HCT116 (cell line): ENCODE results near the gene ALDH1A1. TPM values are rescaled to one million over a fixed set of nuclear protein-coding genes. Genes with fewer than 3 reads are reported as not detected.

Source experiments
- ATAC-seq: fragments of 200-7000 bp; cut with Tn5 transposase; 2 replicates; pipeline ENCODE4 v1.9.1; 2020; ENCODE audit warnings: mild to moderate bottlenecking, moderate library complexity
- BruUV-seq: library from RNA; stranded (reverse); fragments of 400-500 nt; replicated peaks from 2 replicates; lab custom pipeline; 2021; lab: Mats Ljungman, UMichigan
- CTCF ChIA-PET: fragments of 300-600 bp; sonication (Branson Sonifier 250); formaldehyde crosslinking; loops from one replicate; lab custom pipeline; 2021; ENCODE audit warnings: antibody characterized with exemption; lab: Charles Lee
- POLR2A ChIA-PET: fragments of 300-600, 350-600 bp; sonication (Branson Sonifier 250); formaldehyde crosslinking; loops from one replicate; lab custom pipeline; 2021; ENCODE audit warnings: antibody characterized with exemption; lab: Charles Lee
- RAD21 ChIA-PET, 2 experiments: fragments of 300-600 bp; sonication (Branson Sonifier 250); formaldehyde crosslinking; loops; one replicate each; lab custom pipeline; 2023; ENCODE audit warnings: low total read pairs in 2 of 2; ENCODE audit not compliant: uncharacterized antibody in 2 of 2, unreplicated experiment in 2 of 2, low non-redundant PET in 1 of 2; lab: Charles Lee
- DNase-seq: peaks from one replicate; pipeline ENCODE4 v3.0.0-alpha.2; 2010; ENCODE audit warnings: low read depth, low spot score
- H2AFZ ChIP-seq: fragments of 200-600 bp; shearing (Covaris generic), sonication (generic); 2 replicates; pipeline ENCODE4 v1.6.1; 2017; ENCODE audit warnings: low read depth, mixed run types, mixed read lengths, antibody characterized with exemption, low read length; ENCODE audit not compliant: poor library complexity, severe bottlenecking
- H3K27ac ChIP-seq: 2 replicates; pipeline ENCODE4 v1.5.1; 2012; ENCODE audit warnings: low read depth, low read length
- H3K27me3 ChIP-seq: fragments of 200-600 bp; sonication (generic); 2 replicates; pipeline ENCODE4 v1.6.1; 2016; ENCODE audit warnings: mixed run types, low read length, mixed read lengths; ENCODE audit not compliant: insufficient read depth
- H3K36me3 ChIP-seq, 2 experiments: fragments of 200-500 bp in 1 of 2; fragments of 200-600 bp in 1 of 2; sonication (Bioruptor generic) in 1 of 2; sonication (generic) in 1 of 2; 2 replicates each; pipeline versions ENCODE4 v1.5.1 to v1.6.1; 2014 to 2016; ENCODE audit warnings: low read length in 2 of 2, inconsistent platforms in 1 of 2, mixed read lengths in 1 of 2, mixed run types in 1 of 2; ENCODE audit not compliant: insufficient read depth in 2 of 2, control insufficient read depth in 1 of 2
- H3K4me1 ChIP-seq, 2 experiments: fragments of 200-600 bp in 1 of 2; sonication (generic) in 1 of 2; 2 replicates each; pipeline versions ENCODE4 v1.5.1 to v1.6.1; 2012 to 2017; ENCODE audit warnings: low read length in 2 of 2, inconsistent platforms in 1 of 2, mild to moderate bottlenecking in 1 of 2, mixed read lengths in 1 of 2, mixed run types in 1 of 2, moderate library complexity in 1 of 2; ENCODE audit not compliant: insufficient read depth in 2 of 2, control insufficient read depth in 1 of 2
- H3K4me2 ChIP-seq: fragments of 200-600 bp; sonication (generic); 2 replicates; pipeline ENCODE4 v1.6.1; 2017; ENCODE audit warnings: mixed run types, low read length, mixed read lengths
- H3K4me3 ChIP-seq, 2 experiments: fragments of 200-600 bp in 1 of 2; sonication (generic) in 1 of 2; replicated peaks in 1 of 2; 2 replicates each; pipeline ENCODE4 v1.5.1; 2011 to 2016; ENCODE audit warnings: low read length in 2 of 2, control low read depth in 1 of 2, low read depth in 1 of 2, mild to moderate bottlenecking in 1 of 2, mixed read lengths in 1 of 2, mixed run types in 1 of 2
- H3K79me2 ChIP-seq: fragments of 200-600 bp; sonication (generic); 2 replicates; pipeline ENCODE4 v1.6.1; 2017; ENCODE audit warnings: mild to moderate bottlenecking, mixed run types, low read length, moderate library complexity, mixed read lengths; ENCODE audit not compliant: insufficient read depth
- H3K9ac ChIP-seq: fragments of 200-600 bp; sonication (generic); 2 replicates; pipeline ENCODE4 v1.6.1; 2016; ENCODE audit warnings: low read length, mixed read lengths
- H3K9me2 ChIP-seq: fragments of 200-600 bp; sonication (generic), shearing (Covaris generic); 2 replicates; pipeline ENCODE4 v1.6.1; 2017; ENCODE audit warnings: mixed run types, mild to moderate bottlenecking, moderate library complexity; ENCODE audit not compliant: insufficient read depth
- H3K9me3 ChIP-seq, 2 experiments: fragments of 200-500 bp in 1 of 2; fragments of 200-600 bp in 1 of 2; sonication (Bioruptor generic) in 1 of 2; sonication (generic) in 1 of 2; 2 replicates each; pipeline ENCODE4 v1.6.1; 2014 to 2017; ENCODE audit warnings: low read length in 2 of 2, mixed read lengths in 2 of 2, inconsistent platforms in 1 of 2, low read depth in 1 of 2, mild to moderate bottlenecking in 1 of 2, mixed run types in 1 of 2, moderate library complexity in 1 of 2; ENCODE audit not compliant: control insufficient read depth in 1 of 2, insufficient read depth in 1 of 2
- H4K20me1 ChIP-seq: fragments of 200-600 bp; sonication (generic), shearing (Covaris generic); 2 replicates; pipeline ENCODE4 v1.6.1; 2017; ENCODE audit warnings: mixed run types, mild to moderate bottlenecking, moderate library complexity; ENCODE audit not compliant: insufficient read depth
- ATF3 ChIP-seq: IDR thresholded peaks from 2 replicates; pipeline ENCODE4 v1.6.1; 2012
- CEBPB ChIP-seq: IDR thresholded peaks from 2 replicates; pipeline ENCODE4 v1.6.1; 2012; ENCODE audit warnings: low read depth
- CTCF ChIP-seq, 3 experiments: fragments of 200-600 bp in 1 of 3; sonication (generic) in 1 of 3; IDR thresholded peaks in 2 of 3; conservative IDR thresholded peaks in 1 of 3; 2 replicates each; pipeline ENCODE4 v1.5.1; 2012 to 2017; ENCODE audit warnings: low read depth in 2 of 3, low read length in 2 of 3, antibody characterized with exemption in 1 of 3, borderline replicate concordance in 1 of 3, control low read depth in 1 of 3, mild to moderate bottlenecking in 1 of 3, mixed read lengths in 1 of 3, mixed run types in 1 of 3, moderate library complexity in 1 of 3; ENCODE audit not compliant: insufficient read depth in 1 of 3
- EGR1 ChIP-seq: IDR thresholded peaks from 2 replicates; pipeline ENCODE4 v1.6.1; 2012; ENCODE audit warnings: low read depth
- EZH2phosphoT487 ChIP-seq: fragments of 200-600 bp; IDR thresholded peaks from 2 replicates; pipeline ENCODE4 v1.6.1; 2018; ENCODE audit warnings: antibody characterized with exemption, borderline replicate concordance
- FOSL1 ChIP-seq: IDR thresholded peaks from 2 replicates; pipeline ENCODE4 v1.6.1; 2012; ENCODE audit warnings: low read depth
- JUND ChIP-seq: IDR thresholded peaks from 2 replicates; pipeline ENCODE4 v1.6.1; 2012
- REST ChIP-seq: IDR thresholded peaks from 2 replicates; pipeline ENCODE4 v1.6.1; 2012; ENCODE audit warnings: low read depth
- SIN3A ChIP-seq: IDR thresholded peaks from 2 replicates; pipeline ENCODE4 v1.6.1; 2012; ENCODE audit warnings: low read depth
- SP1 ChIP-seq: IDR thresholded peaks from 2 replicates; pipeline ENCODE4 v1.6.1; 2012; ENCODE audit warnings: low read depth
- TCF7L2 ChIP-seq: IDR thresholded peaks from 2 replicates; pipeline ENCODE4 v1.7.0; 2011; ENCODE audit warnings: borderline replicate concordance, inconsistent platforms; ENCODE audit not compliant: insufficient read depth, insufficient read length; ENCODE audit errors: extremely low read depth
- YY1 ChIP-seq: IDR thresholded peaks from 2 replicates; pipeline ENCODE4 v1.6.1; 2011; ENCODE audit warnings: low read length, low read depth, moderate library complexity, mild to moderate bottlenecking; ENCODE audit not compliant: insufficient replicate concordance; ENCODE audit errors: extremely low read depth
- ZNF274 ChIP-seq: fragments of 200-500 bp; sonication (Bioruptor generic); IDR thresholded peaks from 2 replicates; pipeline ENCODE4 v1.6.1; 2014; ENCODE audit warnings: mild to moderate bottlenecking, low read depth, low read length, inconsistent platforms
- intact Hi-C: fragments of 100-400 bp; cut with micrococcal nuclease; formaldehyde crosslinking; loops from 2 replicates; pipeline ENCODE4 v1.10.0; 2022
- total RNA-seq: library from RNA; stranded (reverse); gene quantifications from one replicate; pipeline ENCODE4 v1.2.1, GENCODE V29; 2021; ENCODE audit not compliant: unreplicated experiment

Gene ALDH1A1
- total RNA-seq, 1 experiment from 2014 or later: 0.44 TPM

- Histone ChIP-seq H3K9ac (no peak overlapping the region), H3K9me3 (no peaks in the 10 kb centered on the region), H3K79me2 (no peaks in the 10 kb centered on the region), H3K4me2 (no peak overlapping the region), H3K9me2 (no peaks in the 10 kb centered on the region), H3K27ac (no peak overlapping the region), H3K27me3 (peaks cover 37% of the 10 kb centered on the region), H3K36me3 (no peaks in the 10 kb centered on the region), H4K20me1 (no peaks in the 10 kb centered on the region), H3K4me3 (no peak overlapping the region), H2AFZ (no peak overlapping the region), H3K4me1 (no peaks in the 10 kb centered on the region)
- intact Hi-C loops: no loop called here
- ChIA-PET POLR2A (no interaction called here), RAD21 (no interaction called here), CTCF (no interaction called here)
- no peak for DNase-seq
- TF ChIP-seq EZH2phosphoT487 (no peak), FOSL1 (no peak), CTCF (IDR thresholded peaks at IDR 0.05 in 2 of 3, conservative IDR thresholded peaks at IDR 0.05 in 1 of 3; ENCODE audit: borderline replicate concordance in 1 of 3, insufficient read depth in 1 of 3, low read depth in 2 of 3, low read length in 2 of 3) (no peak), CEBPB (no peak), JUND (no peak), TCF7L2 (no peak), ZNF274 (no peak), SIN3A (no peak), EGR1 (no peak), SP1 (no peak), ATF3 (no peak), REST (no peak), YY1 (no peak)
- no TSS peak for BruUV-seq
- no peak for ATAC-seq
These were observed 1.1 kb downstream of the ALDH1A1 start for GRCh38 chr9:72951520-72952380.
